OCI-LY7 (cell line): ENCODE measurements around the gene TGFBI. TPM values are rescaled to one million over a fixed set of nuclear protein-coding genes. Genes with fewer than 3 reads are reported as not detected.

Experiments
- BruUV-seq: library from RNA; stranded (reverse); fragments of 400-500 nt; replicated peaks from 2 replicates; lab custom pipeline; 2021; lab: Mats Ljungman, UMichigan
- CTCF ChIA-PET: fragments of 300-600 bp; sonication (Branson Sonifier 250); formaldehyde crosslinking; loops from one replicate; lab custom pipeline; 2022; ENCODE audit warnings: antibody characterized with exemption; ENCODE audit not compliant: unreplicated experiment; lab: Charles Lee
- POLR2A ChIA-PET: fragments of 300-600 bp; sonication (Branson Sonifier 250); formaldehyde crosslinking; loops from one replicate; lab custom pipeline; 2022; ENCODE audit warnings: antibody characterized with exemption; lab: Charles Lee
- DNase-seq: peaks from one replicate; pipeline ENCODE4 v3.0.0-alpha.2; 2015; ENCODE audit warnings: low spot score
- H2AFZ ChIP-seq: fragments of 200-600 bp; sonication (generic), shearing (Covaris generic); 2 replicates; pipeline ENCODE4 v1.6.1; 2014; ENCODE audit warnings: mild to moderate bottlenecking, antibody characterized with exemption, low read length, moderate library complexity
- H3K27ac ChIP-seq: fragments of 200-600 bp; sonication (generic); 2 replicates; pipeline ENCODE4 v1.5.1; 2014; ENCODE audit warnings: mixed run types, low read depth, mild to moderate bottlenecking, moderate library complexity, low read length, inconsistent platforms; ENCODE audit not compliant: poor library complexity, severe bottlenecking
- H3K36me3 ChIP-seq: fragments of 200-600 bp; sonication (generic); 2 replicates; pipeline ENCODE4 v1.6.1; 2014; ENCODE audit warnings: mild to moderate bottlenecking, antibody characterized with exemption, low read length, moderate library complexity, mixed read lengths; ENCODE audit not compliant: insufficient read depth
- H3K4me1 ChIP-seq: fragments of 200-600 bp; sonication (generic); 2 replicates; pipeline ENCODE4 v1.5.1; 2014; ENCODE audit warnings: mild to moderate bottlenecking, low read length; ENCODE audit not compliant: insufficient read depth, poor library complexity, severe bottlenecking
- H3K4me2 ChIP-seq: fragments of 200-600 bp; sonication (generic); 2 replicates; pipeline ENCODE4 v1.6.1; 2014; ENCODE audit warnings: mild to moderate bottlenecking, low read length
- H3K4me3 ChIP-seq: fragments of 200-600 bp; sonication (generic); 2 replicates; pipeline ENCODE4 v1.5.1; 2014; ENCODE audit warnings: mild to moderate bottlenecking, low read depth, low read length; ENCODE audit not compliant: poor library complexity, severe bottlenecking
- H3K79me2 ChIP-seq: fragments of 200-600 bp; sonication (generic); 2 replicates; pipeline ENCODE4 v1.6.1; 2016; ENCODE audit warnings: low read depth, mild to moderate bottlenecking, low read length, moderate library complexity, mixed read lengths; ENCODE audit not compliant: insufficient read depth
- H3K9me2 ChIP-seq: fragments of 200-600 bp; sonication (generic); 2 replicates; pipeline ENCODE4 v1.6.1; 2016; ENCODE audit warnings: mild to moderate bottlenecking, low read length, mixed read lengths; ENCODE audit not compliant: insufficient read depth
- H3K9me3 ChIP-seq: fragments of 200-600 bp; sonication (generic); 2 replicates; pipeline ENCODE4 v1.6.1; 2014; ENCODE audit warnings: mild to moderate bottlenecking, mixed run types, low read length, mixed read lengths
- H4K20me1 ChIP-seq: fragments of 200-600 bp; sonication (generic); 2 replicates; pipeline ENCODE4 v1.6.1; 2014; ENCODE audit warnings: mild to moderate bottlenecking, antibody characterized with exemption, low read length, moderate library complexity, mixed read lengths; ENCODE audit not compliant: insufficient read depth
- EZH2phosphoT487 ChIP-seq: fragments of 200-600 bp; sonication (generic); IDR thresholded peaks from 2 replicates; pipeline ENCODE4 v1.6.1; 2018; ENCODE audit warnings: low read depth, borderline replicate concordance, mild to moderate bottlenecking, mixed run types, antibody characterized with exemption, low read length, moderate library complexity, mixed read lengths
- intact Hi-C: fragments of 100-400 bp; cut with micrococcal nuclease; formaldehyde crosslinking; loops from one replicate; pipeline ENCODE4 v1.10.0; 2022; ENCODE audit not compliant: unreplicated experiment
- total RNA-seq, 2 experiments: library from RNA; depleted of rRNA in 1 of 2; stranded (reverse); fragments of >200 nt in 1 of 2; shearing (Covaris generic) in 1 of 2; gene quantifications; 2 replicates each; pipeline ENCODE4 v1.2.3, GENCODE V29; 2014 to 2022
- TF ChIP-seq, protein P1 (sequence below): fragments of 200-600 bp; sonication (generic); conservative IDR thresholded peaks from 2 replicates; pipeline ENCODE4 v1.5.1; 2014; ENCODE audit warnings: mild to moderate bottlenecking, antibody characterized with exemption, low read length, moderate library complexity, mixed read lengths

Gene TGFBI
- total RNA-seq, 2 experiments from 2014 or later: not detected

DNA sequence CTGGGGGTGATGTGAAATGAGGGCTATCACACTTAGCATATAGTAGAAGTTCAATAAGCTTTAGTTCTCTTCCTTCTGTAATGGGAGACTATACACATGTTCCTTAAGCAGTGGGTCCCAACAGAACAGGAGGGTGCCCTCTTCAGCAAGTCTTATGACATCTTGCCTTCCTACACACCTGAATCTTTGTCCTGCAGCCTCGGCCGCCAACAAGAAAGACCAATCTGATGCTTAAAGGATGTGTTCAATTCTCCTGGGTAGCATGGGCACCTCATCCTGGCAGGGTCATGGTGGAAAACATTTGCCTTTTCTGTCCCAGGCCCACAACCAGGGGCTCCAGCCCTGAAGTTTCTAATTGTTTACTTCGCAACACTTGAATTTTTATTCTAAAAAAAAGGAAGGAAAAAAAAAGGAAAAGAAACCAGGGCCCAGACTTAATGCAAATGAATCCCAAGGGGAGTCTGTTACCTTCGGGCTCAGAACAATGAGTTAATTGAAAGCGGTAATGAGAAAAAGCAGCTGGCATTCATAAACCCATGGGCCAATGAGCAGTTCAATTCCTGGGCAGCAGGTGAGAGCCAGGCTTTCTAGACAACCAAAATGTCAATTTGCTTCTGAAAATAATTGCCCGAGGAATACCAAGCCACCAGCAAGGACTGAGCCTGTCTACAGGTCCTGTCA, 77.7 kb downstream of the TGFBI start:
- Histone ChIP-seq H4K20me1 (no peaks in the 10 kb centered on the region), H3K9me2 (no peaks in the 10 kb centered on the region), H3K36me3 (no peaks in the 10 kb centered on the region), H3K4me3 (no peak overlapping the region), H2AFZ (no peak overlapping the region), H3K4me2 (no peak overlapping the region), H3K9me3 (no peaks in the 10 kb centered on the region), H3K79me2 (no peaks in the 10 kb centered on the region), H3K4me1 (peaks cover 19% of the 10 kb centered on the region), H3K27ac (no peak overlapping the region)
- intact Hi-C loops: no loop called here
- ChIA-PET POLR2A (no interaction called here), CTCF (no interaction called here)
- DNase-seq: no peak
- BruUV-seq: no TSS peak
- TF ChIP-seq EZH2phosphoT487: no peak
- TF ChIP-seq, protein P1, sequence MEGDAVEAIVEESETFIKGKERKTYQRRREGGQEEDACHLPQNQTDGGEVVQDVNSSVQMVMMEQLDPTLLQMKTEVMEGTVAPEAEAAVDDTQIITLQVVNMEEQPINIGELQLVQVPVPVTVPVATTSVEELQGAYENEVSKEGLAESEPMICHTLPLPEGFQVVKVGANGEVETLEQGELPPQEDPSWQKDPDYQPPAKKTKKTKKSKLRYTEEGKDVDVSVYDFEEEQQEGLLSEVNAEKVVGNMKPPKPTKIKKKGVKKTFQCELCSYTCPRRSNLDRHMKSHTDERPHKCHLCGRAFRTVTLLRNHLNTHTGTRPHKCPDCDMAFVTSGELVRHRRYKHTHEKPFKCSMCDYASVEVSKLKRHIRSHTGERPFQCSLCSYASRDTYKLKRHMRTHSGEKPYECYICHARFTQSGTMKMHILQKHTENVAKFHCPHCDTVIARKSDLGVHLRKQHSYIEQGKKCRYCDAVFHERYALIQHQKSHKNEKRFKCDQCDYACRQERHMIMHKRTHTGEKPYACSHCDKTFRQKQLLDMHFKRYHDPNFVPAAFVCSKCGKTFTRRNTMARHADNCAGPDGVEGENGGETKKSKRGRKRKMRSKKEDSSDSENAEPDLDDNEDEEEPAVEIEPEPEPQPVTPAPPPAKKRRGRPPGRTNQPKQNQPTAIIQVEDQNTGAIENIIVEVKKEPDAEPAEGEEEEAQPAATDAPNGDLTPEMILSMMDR: no peak

DNA sequence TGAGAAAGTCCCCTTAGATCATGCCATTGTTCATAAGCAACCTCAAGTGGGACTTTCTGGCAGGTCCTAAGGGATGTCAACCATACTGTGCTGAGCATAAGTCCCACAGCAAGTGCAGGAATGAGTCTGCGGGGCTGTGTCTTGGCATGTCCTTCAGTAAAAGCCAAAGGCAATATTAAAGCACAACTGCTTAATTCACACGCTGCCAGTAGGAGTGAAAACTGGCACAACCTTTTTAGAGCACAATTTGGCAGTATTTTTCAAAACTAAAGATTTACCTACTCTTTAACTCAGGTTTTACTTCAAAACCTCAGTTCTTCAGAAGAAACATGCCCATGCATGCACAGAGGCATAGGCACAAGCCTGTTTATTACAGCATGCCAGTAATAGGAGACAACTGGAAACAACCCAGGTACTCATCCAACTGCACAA, 79.4 kb downstream of the TGFBI start:
- intact Hi-C loops: no loop called here

More for the DNA sequence above, 79.4 kb downstream of the TGFBI start:
- no peak overlapping the region for H3K27ac ChIP-seq
- peaks cover 19% of the 10 kb centered on the region for H3K4me1 ChIP-seq
- no TSS peak for BruUV-seq
- no peaks in the 10 kb centered on the region for H3K9me2 ChIP-seq
- H3K9me3 ChIP-seq: no peaks in the 10 kb centered on the region
- H3K36me3 ChIP-seq: no peaks in the 10 kb centered on the region
- H4K20me1 ChIP-seq: no peaks in the 10 kb centered on the region
- H2AFZ ChIP-seq: no peak overlapping the region
- no peak for DNase-seq
- POLR2A ChIA-PET: interaction anchor here (0.5 to 1.3 kb wide), 3 partner anchors 9 to 57 kb away, joined by 3 to 4 read pairs (median 3); no protein-coding TSS in a partner anchor
- no peak overlapping the region for H3K4me3 ChIP-seq
- TF ChIP-seq EZH2phosphoT487: no peak
- TF ChIP-seq, protein P1: no peak
- CTCF ChIA-PET: no interaction called here
- H3K4me2 ChIP-seq: no peak overlapping the region
- H3K79me2 ChIP-seq: no peaks in the 10 kb centered on the region
